HepG2 (cell line): Measurements from ENCODE around the gene AIFM1. TPM values are rescaled to one million over a fixed set of nuclear protein-coding genes. Genes with fewer than 3 reads are reported as not detected.

ENCODE experiments used
- ATAC-seq: fragments of 200-7000 bp; cut with Tn5 transposase; 3 replicates; pipeline ENCODE4 v1.9.1; 2020; ENCODE audit warnings: mild to moderate bottlenecking, moderate library complexity
- BruUV-seq: library from RNA; stranded (reverse); fragments of 400-500 nt; replicated peaks from 2 replicates; lab custom pipeline; 2021; lab: Mats Ljungman, UMichigan
- CTCF ChIA-PET: fragments of 300-600 bp; formaldehyde crosslinking; extraction: SDS; loops from one replicate; lab custom pipeline; 2021; ENCODE audit warnings: low total read pairs, inconsistent platforms, low intra/inter-chr PET ratio; lab: Yijun Ruan, JAX
- POLR2A ChIA-PET: fragments of 350-600 bp; sonication (Branson Sonifier 250); formaldehyde crosslinking; loops from one replicate; lab custom pipeline; 2020; ENCODE audit warnings: antibody characterized with exemption, inconsistent platforms; lab: Yijun Ruan, JAX
- DNase-seq: peaks from one replicate; pipeline ENCODE4 v3.0.0-alpha.2; 2015; ENCODE audit warnings: low spot score
- FAIRE-seq: peaks from 3 replicates; lab custom pipeline; 2011; peaks lifted over from hg19 to GRCh38; lab: Jason Lieb, UNC
- H2AFZ ChIP-seq: one replicate; pipeline ENCODE4 v1.6.1; 2011; ENCODE audit warnings: low read length, inconsistent platforms
- H3K27ac ChIP-seq: fragments of 300-600 bp; 3 replicates; pipeline ENCODE4 v1.8.0; 2011; ENCODE audit warnings: mixed run types, mild to moderate bottlenecking, mixed read lengths, low read length, inconsistent platforms; ENCODE audit not compliant: insufficient read depth; ENCODE audit errors: extremely low read length
- H3K27me3 ChIP-seq, 2 experiments: fragments of 200-600 bp in 1 of 2; 2 replicates in 1 of 2; 3 replicates in 1 of 2; pipeline versions ENCODE4 v1.6.0 to v1.8.0; 2011; ENCODE audit warnings: low read length in 2 of 2, mild to moderate bottlenecking in 2 of 2, moderate library complexity in 2 of 2, inconsistent platforms in 1 of 2; ENCODE audit not compliant: insufficient read depth in 2 of 2, control insufficient read depth in 1 of 2
- H3K36me3 ChIP-seq, 2 experiments: fragments of 200-600 bp in 1 of 2; replicated peaks in 1 of 2; 2 replicates in 1 of 2; 3 replicates in 1 of 2; pipeline versions ENCODE4 v1.5.1 to v1.8.0; 2011; ENCODE audit warnings: low read length in 2 of 2, inconsistent platforms in 1 of 2; ENCODE audit not compliant: insufficient read depth in 2 of 2, control insufficient read depth in 1 of 2
- H3K4me1 ChIP-seq: 2 replicates; pipeline ENCODE4 v1.5.1; 2012; ENCODE audit warnings: low read length, inconsistent platforms; ENCODE audit not compliant: insufficient read depth
- H3K4me2 ChIP-seq: 2 replicates; pipeline ENCODE4 v1.6.0; 2011; ENCODE audit warnings: low read depth, low read length, inconsistent platforms
- H3K4me3 ChIP-seq, 3 experiments: fragments of 200-600 bp in 1 of 3; sonication (generic), shearing (Covaris generic) in 1 of 3; replicated peaks in 1 of 3; 2 replicates each; pipeline ENCODE4 v1.5.1; 2011 to 2016; ENCODE audit warnings: low read length in 3 of 3, inconsistent platforms in 2 of 3, low read depth in 2 of 3, mild to moderate bottlenecking in 2 of 3, control low read depth in 1 of 3, mixed read lengths in 1 of 3; ENCODE audit not compliant: insufficient read depth in 1 of 3
- H3K79me2 ChIP-seq: one replicate; pipeline ENCODE4 v1.6.1; 2011; ENCODE audit warnings: low read length, inconsistent platforms; ENCODE audit not compliant: insufficient read depth
- H3K9ac ChIP-seq: 2 replicates; pipeline ENCODE4 v1.6.0; 2011; ENCODE audit warnings: mild to moderate bottlenecking, low read depth, low read length, inconsistent platforms; ENCODE audit not compliant: insufficient read depth
- H3K9me3 ChIP-seq: 2 replicates; pipeline ENCODE4 v1.5.1; 2012; ENCODE audit warnings: mild to moderate bottlenecking, low read length
- H4K20me1 ChIP-seq: 2 replicates; pipeline ENCODE4 v1.6.0; 2011; ENCODE audit warnings: inconsistent platforms, mild to moderate bottlenecking, low read length, moderate library complexity; ENCODE audit not compliant: insufficient read depth
- KDM6A ChIP-seq: IDR thresholded peaks from 2 replicates; pipeline ENCODE4 v1.6.1; 2016; ENCODE audit warnings: low read depth
- MIER2 ChIP-seq: IDR thresholded peaks from 2 replicates; pipeline ENCODE4 v1.6.1; 2016; ENCODE audit warnings: missing biosample characterization, missing genetic modification reagents
- MYC ChIP-seq: sonication (generic); formaldehyde crosslinking; IDR thresholded peaks from 2 replicates; pipeline ENCODE4 v1.9.0; 2021; ENCODE audit warnings: missing genetic modification reagents, borderline replicate concordance
- NFIC ChIP-seq: IDR thresholded peaks from 2 replicates; pipeline ENCODE4 v1.6.1; 2012; ENCODE audit warnings: mild to moderate bottlenecking, low read length, inconsistent platforms
- SATB2 ChIP-seq: sonication (generic); formaldehyde crosslinking; IDR thresholded peaks from 2 replicates; pipeline ENCODE4 v1.5.0; 2020; ENCODE audit warnings: missing genetic modification reagents
- ZNF121 ChIP-seq: sonication (generic); formaldehyde crosslinking; IDR thresholded peaks from 2 replicates; pipeline ENCODE4 v1.5.0; 2020; ENCODE audit warnings: mild to moderate bottlenecking, missing genetic modification reagents
- ZNF263 ChIP-seq: sonication (generic); formaldehyde crosslinking; IDR thresholded peaks from 2 replicates; pipeline ENCODE4 v1.4.0; 2020; ENCODE audit warnings: missing genetic modification reagents
- ZNF331 ChIP-seq: sonication (generic); formaldehyde crosslinking; IDR thresholded peaks from 2 replicates; pipeline ENCODE4 v1.4.0; 2020; ENCODE audit warnings: missing genetic modification reagents
- ZNF607 ChIP-seq: sonication (generic); formaldehyde crosslinking; IDR thresholded peaks from 2 replicates; pipeline ENCODE4 v1.5.1; 2020; ENCODE audit warnings: missing genetic modification reagents, mild to moderate bottlenecking, borderline replicate concordance
- WGBS: methylation state at CpG from one replicate; pipeline ENCODE4 v1.1.6; 2017; ENCODE audit warnings: low lambda C conversion rate; 5-methylcytosine and 5-hydroxymethylcytosine counted together
- in situ Hi-C: cut with HindIII; loops from 2 replicates; pipeline ENCODE4 v1.10.0; 2017; ENCODE audit warnings: low pct_unique_long_range_greater_than_20kb; ENCODE audit not compliant: extremely low pct_ligation_motif_present
- intact Hi-C: fragments of 100-400 bp; cut with micrococcal nuclease; formaldehyde crosslinking; loops from one replicate; pipeline ENCODE4 v1.10.0; 2022; ENCODE audit not compliant: unreplicated experiment
- polyA plus RNA-seq, 8 experiments: library from polyadenylated mRNA; depleted of rRNA in 3 of 8; stranded (reverse) in 7 of 8; unstranded in 1 of 8; fragments of >200 nt; fragmentation: Illumina TruSeq in 4 of 8; extraction: Trizol in 4 of 8; gene quantifications; 2 replicates each; pipeline versions ENCODE4 v1.2.1 to v1.2.3, GENCODE V29; 2011 to 2016; ENCODE audit warnings: low read depth in 4 of 8, missing spikeins in 1 of 8, mixed read lengths in 1 of 8; ENCODE audit not compliant: insufficient read depth in 1 of 8
- total RNA-seq, 5 experiments: library from RNA; depleted of rRNA; stranded (reverse); fragments of >200 nt; fragmentation: Illumina TruSeq; extraction: Trizol; gene quantifications; 2 replicates each; pipeline ENCODE4 v1.2.3, GENCODE V29; 2016; ENCODE audit warnings: low read depth in 1 of 5
- TF ChIP-seq, protein P1 (sequence below): sonication (generic); formaldehyde crosslinking; IDR thresholded peaks from 2 replicates; pipeline ENCODE4 v1.4.0; 2020; ENCODE audit warnings: missing genetic modification reagents
- TF ChIP-seq, protein P2 (sequence below): sonication (generic); formaldehyde crosslinking; IDR thresholded peaks from 2 replicates; pipeline ENCODE4 v1.5.0; 2020; ENCODE audit warnings: missing genetic modification reagents
- TF ChIP-seq, protein P3 (sequence below): sonication (generic); formaldehyde crosslinking; IDR thresholded peaks from 2 replicates; pipeline ENCODE4 v1.4.0; 2020; ENCODE audit warnings: missing genetic modification reagents
- TF ChIP-seq, protein P4 (sequence below): sonication (generic); formaldehyde crosslinking; IDR thresholded peaks from 2 replicates; pipeline ENCODE4 v1.5.1; 2020; ENCODE audit warnings: mild to moderate bottlenecking, missing genetic modification reagents, borderline replicate concordance

AIFM1 gene
- total and polyA plus RNA-seq, 2 of the 13 experiments (the other 11 are each of a cell fraction or from before 2014, with no cell fraction given) = 42.8 to 46.9 TPM

DNA sequence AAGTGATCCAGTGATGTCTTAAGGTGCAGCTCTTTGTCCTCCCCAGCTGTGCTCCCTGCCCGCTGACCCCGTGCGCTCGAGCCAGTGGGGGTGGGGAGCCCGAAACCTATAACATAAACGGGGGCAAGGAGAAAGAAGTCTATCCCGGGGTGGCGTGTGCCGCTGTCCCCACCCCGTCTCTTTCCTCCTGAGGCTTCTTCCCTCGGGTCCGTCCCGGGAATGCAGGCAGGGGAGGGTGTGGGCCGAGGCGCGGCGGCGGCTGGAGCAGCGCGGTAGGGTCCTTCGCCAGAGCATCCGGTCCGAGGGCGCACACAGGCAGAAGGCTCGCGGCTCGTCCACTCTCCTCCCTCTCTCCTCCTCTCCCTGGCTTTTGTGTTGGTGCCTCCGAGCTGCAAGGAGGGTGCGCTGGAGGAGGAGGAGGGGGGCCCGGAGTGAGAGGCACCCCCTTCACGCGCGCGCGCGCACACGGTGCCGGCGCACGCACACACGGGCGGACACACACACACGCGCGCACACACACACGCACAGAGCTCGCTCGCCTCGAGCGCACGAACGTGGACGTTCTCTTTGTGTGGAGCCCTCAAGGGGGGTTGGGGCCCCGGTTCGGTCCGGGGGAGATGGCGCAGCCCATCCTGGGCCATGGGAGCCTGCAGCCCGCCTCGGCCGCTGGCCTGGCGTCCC, 5.9 kb upstream of the AIFM1 start, which contains the start of gene RAB33A:
Gene RAB33A (plus strand): TSS at position 517 of the 681 bp plus-strand sequence. CDS start 101 bp downstream, at position 618.
- DNase-seq = no peak
- no TSS peak for BruUV-seq
- peak; percentile 82 for ATAC-seq
- TF ChIP-seq MYC (CRISPR knock-in tag) (no peak), ZNF331 (CRISPR knock-in tag) (no peak), NFIC (no peak), ZNF607 (CRISPR knock-in tag) (no peak), ZNF121 (no peak), MIER2 (no peak), ZNF263 (peak; percentile 75), SATB2 (no peak), KDM6A (CRISPR knock-in tag) (no peak)
- TF ChIP-seq, protein P1, sequence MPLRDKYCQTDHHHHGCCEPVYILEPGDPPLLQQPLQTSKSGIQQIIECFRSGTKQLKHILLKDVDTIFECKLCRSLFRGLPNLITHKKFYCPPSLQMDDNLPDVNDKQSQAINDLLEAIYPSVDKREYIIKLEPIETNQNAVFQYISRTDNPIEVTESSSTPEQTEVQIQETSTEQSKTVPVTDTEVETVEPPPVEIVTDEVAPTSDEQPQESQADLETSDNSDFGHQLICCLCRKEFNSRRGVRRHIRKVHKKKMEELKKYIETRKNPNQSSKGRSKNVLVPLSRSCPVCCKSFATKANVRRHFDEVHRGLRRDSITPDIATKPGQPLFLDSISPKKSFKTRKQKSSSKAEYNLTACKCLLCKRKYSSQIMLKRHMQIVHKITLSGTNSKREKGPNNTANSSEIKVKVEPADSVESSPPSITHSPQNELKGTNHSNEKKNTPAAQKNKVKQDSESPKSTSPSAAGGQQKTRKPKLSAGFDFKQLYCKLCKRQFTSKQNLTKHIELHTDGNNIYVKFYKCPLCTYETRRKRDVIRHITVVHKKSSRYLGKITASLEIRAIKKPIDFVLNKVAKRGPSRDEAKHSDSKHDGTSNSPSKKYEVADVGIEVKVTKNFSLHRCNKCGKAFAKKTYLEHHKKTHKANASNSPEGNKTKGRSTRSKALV (CRISPR knock-in tag) = peak; percentile 96
- TF ChIP-seq, protein P2, sequence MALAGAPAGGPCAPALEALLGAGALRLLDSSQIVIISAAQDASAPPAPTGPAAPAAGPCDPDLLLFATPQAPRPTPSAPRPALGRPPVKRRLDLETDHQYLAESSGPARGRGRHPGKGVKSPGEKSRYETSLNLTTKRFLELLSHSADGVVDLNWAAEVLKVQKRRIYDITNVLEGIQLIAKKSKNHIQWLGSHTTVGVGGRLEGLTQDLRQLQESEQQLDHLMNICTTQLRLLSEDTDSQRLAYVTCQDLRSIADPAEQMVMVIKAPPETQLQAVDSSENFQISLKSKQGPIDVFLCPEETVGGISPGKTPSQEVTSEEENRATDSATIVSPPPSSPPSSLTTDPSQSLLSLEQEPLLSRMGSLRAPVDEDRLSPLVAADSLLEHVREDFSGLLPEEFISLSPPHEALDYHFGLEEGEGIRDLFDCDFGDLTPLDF (CRISPR knock-in tag) = no peak
- TF ChIP-seq, protein P3, sequence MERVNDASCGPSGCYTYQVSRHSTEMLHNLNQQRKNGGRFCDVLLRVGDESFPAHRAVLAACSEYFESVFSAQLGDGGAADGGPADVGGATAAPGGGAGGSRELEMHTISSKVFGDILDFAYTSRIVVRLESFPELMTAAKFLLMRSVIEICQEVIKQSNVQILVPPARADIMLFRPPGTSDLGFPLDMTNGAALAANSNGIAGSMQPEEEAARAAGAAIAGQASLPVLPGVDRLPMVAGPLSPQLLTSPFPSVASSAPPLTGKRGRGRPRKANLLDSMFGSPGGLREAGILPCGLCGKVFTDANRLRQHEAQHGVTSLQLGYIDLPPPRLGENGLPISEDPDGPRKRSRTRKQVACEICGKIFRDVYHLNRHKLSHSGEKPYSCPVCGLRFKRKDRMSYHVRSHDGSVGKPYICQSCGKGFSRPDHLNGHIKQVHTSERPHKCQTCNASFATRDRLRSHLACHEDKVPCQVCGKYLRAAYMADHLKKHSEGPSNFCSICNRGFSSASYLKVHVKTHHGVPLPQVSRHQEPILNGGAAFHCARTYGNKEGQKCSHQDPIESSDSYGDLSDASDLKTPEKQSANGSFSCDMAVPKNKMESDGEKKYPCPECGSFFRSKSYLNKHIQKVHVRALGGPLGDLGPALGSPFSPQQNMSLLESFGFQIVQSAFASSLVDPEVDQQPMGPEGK (CRISPR knock-in tag) = no peak
- TF ChIP-seq, protein P4, sequence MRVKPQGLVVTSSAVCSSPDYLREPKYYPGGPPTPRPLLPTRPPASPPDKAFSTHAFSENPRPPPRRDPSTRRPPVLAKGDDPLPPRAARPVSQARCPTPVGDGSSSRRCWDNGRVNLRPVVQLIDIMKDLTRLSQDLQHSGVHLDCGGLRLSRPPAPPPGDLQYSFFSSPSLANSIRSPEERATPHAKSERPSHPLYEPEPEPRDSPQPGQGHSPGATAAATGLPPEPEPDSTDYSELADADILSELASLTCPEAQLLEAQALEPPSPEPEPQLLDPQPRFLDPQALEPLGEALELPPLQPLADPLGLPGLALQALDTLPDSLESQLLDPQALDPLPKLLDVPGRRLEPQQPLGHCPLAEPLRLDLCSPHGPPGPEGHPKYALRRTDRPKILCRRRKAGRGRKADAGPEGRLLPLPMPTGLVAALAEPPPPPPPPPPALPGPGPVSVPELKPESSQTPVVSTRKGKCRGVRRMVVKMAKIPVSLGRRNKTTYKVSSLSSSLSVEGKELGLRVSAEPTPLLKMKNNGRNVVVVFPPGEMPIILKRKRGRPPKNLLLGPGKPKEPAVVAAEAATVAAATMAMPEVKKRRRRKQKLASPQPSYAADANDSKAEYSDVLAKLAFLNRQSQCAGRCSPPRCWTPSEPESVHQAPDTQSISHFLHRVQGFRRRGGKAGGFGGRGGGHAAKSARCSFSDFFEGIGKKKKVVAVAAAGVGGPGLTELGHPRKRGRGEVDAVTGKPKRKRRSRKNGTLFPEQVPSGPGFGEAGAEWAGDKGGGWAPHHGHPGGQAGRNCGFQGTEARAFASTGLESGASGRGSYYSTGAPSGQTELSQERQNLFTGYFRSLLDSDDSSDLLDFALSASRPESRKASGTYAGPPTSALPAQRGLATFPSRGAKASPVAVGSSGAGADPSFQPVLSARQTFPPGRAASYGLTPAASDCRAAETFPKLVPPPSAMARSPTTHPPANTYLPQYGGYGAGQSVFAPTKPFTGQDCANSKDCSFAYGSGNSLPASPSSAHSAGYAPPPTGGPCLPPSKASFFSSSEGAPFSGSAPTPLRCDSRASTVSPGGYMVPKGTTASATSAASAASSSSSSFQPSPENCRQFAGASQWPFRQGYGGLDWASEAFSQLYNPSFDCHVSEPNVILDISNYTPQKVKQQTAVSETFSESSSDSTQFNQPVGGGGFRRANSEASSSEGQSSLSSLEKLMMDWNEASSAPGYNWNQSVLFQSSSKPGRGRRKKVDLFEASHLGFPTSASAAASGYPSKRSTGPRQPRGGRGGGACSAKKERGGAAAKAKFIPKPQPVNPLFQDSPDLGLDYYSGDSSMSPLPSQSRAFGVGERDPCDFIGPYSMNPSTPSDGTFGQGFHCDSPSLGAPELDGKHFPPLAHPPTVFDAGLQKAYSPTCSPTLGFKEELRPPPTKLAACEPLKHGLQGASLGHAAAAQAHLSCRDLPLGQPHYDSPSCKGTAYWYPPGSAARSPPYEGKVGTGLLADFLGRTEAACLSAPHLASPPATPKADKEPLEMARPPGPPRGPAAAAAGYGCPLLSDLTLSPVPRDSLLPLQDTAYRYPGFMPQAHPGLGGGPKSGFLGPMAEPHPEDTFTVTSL (CRISPR knock-in tag) = no peak

More for the DNA sequence above, 5.9 kb upstream of the AIFM1 start, which contains the start of gene RAB33A:
- ChIA-PET POLR2A (no interaction called here), CTCF (no interaction called here)
- Histone ChIP-seq H3K4me1 (peaks cover 15% of the 10 kb centered on the region), H3K27me3 (peaks cover 0 to 4% of the 10 kb centered on the region in 2 experiments; a peak in 2 of 5 replicates), H3K9ac (no peak within 1 kb of the TSS), H3K9me3 (no peaks in the 10 kb centered on the region), H4K20me1 (no peaks in the 10 kb centered on the region), H3K79me2 (no peaks in the 10 kb centered on the region), H3K36me3 (no peaks in the 10 kb centered on the region), H2AFZ (no peak within 1 kb of the TSS), H3K27ac (no peak within 1 kb of the TSS), H3K4me3 (peak within 1 kb of the TSS; percentile 42 to 68 (median 61); a peak in 5 of 6 replicates), H3K4me2 (peak within 1 kb of the TSS; percentile 76)
- no CpG with 5 or more reads among the region's 61 CpGs for WGBS
- no peak for FAIRE-seq
- intact Hi-C loops (no loop called here), in situ Hi-C loops (no loop called here)
